Measurements from ENCODE around the gene MEGF8.

The MEGF8 gene

DNA sequence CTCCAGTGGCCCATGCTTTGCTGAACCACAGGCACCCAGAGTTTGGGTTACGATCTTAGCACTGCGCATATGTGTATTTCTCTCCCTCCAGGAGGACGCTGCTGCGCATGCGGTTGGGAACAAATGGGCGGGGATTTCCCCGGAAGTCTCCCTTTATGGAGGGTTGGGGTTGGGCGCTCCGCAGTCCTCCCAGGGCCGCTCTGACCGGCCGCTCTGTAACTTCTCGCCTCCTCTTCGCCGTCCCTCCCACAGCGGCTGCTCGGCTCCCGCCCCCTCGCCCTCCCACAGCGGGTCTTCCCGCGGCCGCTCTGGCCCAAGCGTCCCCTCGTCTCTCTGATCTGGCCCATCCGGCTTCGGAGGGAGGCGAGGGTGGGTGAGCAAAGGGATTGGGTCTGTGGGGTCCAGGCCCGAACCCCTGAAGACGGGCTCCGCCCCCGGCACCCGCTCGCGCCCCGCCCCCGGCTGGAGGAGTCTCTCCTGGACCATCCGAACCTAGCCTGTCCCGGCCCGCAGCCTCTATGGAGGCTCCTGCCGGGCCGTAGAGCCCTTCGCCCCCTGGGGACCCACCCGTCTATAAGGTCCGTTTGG lies at the start of gene MEGF8:
Gene MEGF8 (plus strand): TSS at position 328 of the 588 bp plus-strand sequence. CDS start 609 bp downstream, outside the sequence.
- DNase-seq = peak; percentile 99

DNA sequence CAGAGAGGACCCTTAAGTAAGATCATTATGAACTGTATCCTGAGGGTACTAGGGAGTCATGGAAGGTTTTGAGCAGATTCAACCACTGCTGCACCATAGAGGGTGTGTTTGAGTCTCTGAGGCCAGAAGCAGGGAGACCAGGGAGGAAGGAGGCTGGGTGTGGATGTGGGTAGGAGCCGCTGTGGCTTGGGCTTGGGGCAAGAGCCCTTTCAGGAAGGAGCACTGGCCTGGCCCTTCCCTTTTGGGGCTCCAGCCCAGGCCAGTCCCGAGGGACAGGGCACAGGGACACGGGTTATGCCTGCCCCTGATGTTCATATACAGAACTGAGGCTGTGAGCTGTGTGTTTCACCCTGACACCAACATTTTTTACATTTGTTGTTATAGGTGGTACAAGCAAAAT lies 49.2 kb upstream of the MEGF8 start:
- peak; percentile 27 for DNase-seq

DNA sequence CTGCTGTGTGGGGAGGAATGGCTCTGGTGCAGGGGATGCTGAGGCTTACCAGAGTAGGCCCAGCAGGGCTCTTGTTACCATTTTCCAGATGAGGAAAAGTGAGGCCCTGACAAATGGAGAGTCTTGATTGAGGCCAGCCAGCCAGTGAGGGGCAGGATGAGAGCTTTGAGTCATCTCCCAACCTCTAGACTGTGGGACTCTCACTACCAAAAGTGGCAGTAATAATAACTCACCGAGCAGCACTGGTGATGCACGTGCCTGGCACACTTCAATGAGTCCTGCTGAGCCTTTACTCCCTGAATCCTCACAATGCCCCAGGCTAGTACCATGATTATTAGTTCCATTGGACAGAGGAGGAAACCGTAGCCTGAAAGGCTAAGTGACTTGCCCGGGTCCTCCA lies 48.6 kb upstream of the MEGF8 start:
- no peak for DNase-seq

DNA sequence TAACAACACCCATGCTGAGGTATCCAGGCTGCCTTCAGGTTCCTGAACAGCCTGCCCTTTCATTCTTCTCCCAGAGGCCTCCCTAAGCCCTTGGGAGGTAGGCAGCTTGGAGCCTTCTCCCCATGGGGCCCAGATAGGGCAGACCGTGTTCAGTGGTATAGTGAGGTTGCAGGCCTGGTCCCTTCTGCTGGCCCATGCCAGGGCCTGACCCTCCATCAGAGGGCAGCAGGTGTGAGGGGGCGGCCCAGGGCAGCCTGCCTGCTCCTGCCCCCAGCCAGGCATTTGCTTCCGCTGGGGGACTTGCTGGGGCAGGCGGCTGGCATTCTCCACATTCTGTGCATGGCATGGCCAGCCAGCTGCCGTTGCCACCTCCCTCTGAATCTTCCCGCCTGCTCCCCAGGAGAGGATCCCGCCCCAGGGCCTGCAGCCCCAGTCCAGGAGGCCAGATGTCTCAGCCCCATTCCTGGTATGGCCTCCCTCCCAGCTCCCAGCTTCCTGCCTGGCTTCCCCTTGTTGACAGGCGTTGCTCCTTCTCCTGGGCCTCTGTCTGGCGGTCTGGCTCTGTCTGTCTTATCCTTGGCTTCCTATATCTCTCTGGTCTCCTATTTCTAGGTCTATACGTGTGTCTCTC lies 47.5 kb upstream of the MEGF8 start:
- peak; percentile 75 for DNase-seq

DNA sequence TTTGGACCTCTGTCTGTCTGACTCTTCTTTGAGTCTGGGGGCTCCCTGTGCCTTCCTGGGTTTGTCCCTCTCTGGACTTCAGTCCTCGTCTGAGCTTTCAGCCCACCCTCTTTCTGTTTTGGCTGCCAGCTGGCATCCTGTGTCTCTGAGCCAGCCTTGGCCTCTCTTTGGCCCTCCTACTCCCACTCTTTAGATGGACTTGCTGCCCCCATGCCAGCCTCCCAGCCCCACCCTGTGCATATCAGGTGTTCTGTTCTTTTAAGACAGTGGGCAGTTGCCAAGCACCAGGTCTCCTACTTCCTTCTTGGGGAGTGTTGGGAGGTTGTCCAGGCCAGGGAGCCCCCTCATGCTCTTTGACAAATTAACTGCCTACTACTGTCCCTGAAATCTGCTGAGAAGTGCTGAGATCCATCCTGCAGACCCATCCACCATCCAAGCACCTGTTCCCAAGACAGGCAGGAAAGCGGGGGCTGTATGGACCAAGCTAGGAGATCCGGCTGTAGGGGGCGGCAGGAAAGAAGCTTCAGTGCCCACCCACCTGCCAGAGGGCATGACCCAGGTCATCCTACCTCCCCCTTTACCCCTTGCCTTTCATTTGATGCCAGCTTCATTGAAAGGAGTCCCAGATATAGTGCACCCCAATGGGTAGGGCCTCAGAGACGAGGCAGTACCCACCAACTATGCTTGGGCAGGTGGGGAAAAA lies 46.8 kb upstream of the MEGF8 start:
- peak; percentile 23 for DNase-seq

DNA sequence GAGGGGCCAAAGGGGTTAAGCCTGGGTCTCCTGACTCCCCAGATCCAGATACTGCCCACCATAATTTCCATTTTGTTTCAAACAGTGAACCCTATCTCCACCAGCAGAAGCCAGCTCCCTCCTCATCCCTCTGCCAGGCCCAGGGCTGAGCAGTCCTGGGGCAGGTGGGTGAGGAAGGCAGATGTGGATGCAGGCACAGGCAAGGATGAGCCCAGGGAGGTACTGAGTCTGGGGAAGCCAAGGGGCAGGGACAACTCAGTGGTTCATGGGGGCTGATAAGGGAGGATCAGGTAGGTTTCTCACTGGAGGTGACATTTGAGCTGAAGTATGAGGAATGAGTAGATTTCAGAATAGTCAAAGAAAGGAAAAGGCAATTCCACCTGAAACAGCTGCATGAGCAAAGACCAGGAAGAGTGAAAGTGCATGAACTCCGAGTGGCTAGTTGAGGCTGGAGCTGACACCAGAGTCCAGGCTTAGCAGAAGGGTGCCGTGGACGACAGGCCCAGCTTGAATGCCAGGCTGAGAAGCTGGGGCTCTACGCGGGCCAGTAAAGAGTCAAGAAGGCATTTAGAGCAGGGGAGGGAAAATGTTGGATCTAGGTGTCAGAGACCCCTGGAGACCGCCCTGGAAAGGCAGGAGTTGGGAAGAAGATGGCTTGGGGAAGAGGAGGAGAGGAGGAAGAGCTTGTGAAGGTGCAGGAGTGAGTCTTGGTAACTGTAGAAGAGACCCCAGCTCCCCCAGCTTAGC lies 46.1 kb upstream of the MEGF8 start:
- peak; percentile 32 for DNase-seq

GRCh38 chr19:42279902-42280814 lies 45.3 kb upstream of the MEGF8 start:
- peak; percentile 97 for DNase-seq

- no peak for DNase-seq
Measured at GRCh38 chr19:42280815-42281145, 44.7 kb upstream of the MEGF8 start.

- DNase-seq = peak; percentile 88
Measured at GRCh38 chr19:42281146-42281826, 44.1 kb upstream of the MEGF8 start.

DNA sequence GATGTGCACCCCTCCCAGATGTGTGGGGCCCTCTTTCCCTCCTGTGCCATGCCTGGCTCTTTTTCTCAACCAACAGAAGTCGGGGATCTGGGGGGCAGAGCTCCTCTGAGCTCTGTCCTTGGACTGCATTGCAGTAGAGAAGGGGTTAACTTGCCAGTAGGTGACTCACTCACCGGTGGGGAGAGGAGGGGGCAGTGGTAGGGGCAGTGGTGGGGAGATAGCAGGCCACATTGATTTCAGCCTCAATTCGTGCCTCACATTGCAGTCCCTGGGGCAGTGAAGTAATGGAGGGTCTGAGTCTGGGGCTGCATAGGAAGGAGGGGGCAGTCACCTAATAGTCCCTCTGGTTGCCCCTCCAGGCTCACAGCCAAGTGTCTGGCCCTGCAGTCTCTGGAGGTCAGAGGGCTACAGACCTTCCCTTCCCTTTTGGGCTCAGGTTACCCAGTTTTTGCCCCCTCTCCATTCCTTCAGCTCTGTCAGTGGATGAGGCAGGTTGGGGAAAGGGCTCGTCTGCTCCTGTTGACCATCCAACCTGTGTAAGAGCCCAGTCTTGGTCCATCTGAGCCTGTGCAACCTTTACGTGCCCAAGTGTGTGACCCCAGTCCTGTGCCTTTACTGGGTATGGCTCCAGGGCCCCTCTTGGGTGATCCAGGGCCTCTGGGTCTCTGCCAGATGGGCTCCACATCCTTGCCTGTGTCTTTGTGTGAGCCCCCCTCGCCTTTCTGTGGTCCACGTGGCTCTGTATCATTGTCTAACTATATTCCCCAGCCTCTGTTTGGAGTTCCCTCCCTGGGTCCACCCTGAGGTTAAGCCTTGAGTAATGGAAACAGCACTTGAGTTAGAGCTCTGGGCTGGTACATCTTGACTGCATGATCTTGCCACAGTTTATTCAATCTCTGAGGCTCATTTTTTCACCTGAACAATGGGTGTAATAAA lies 43.3 kb upstream of the MEGF8 start:
- peak; percentile 65 for DNase-seq

- peak; percentile 56 for DNase-seq
Measured at GRCh38 chr19:42282819-42283187, 42.6 kb upstream of the MEGF8 start.

DNA sequence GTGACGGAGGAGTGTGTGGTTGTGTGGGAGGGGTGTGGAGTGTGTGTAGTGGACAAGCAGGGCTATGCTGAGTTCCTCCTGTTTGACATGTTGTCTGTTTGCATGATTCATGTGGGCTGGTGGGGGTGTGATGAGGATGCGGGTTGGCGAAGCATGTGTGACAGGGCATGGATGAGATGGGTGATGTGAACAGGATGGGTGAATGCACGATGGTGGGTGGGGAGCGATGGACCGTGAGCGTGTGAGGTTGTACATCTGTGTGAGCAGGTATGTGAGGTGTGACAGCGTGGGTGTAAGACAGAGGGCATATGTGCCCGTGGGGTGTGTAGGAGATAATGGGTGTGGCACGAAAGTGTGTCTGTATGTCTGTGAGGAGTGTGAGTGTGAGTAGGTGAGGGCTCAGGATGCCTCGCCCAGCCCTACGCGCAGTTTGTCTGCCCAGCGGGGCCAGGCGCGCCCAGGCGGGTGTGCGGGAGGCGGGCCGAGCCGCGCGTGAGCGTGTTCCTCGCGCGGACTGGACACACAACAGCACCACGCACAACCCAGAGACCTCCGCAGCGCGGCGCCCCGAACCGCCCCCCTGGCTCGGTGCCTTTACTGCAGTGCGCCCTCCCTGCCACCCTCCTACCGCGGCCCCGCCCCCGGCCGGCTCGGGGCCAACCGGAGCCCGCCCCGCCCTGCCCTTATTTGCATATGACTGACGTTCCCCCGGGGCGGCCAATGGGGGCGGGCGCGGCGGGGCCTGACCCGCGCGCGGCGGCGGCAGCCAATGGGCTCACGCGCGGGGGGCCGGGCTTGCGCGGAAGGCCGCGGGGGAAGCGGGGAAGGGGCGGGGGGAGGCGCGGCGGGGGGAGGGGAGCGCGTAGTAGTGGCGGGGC lies 42.0 kb upstream of the MEGF8 start:
- DNase-seq = peak; percentile 98

DNA sequence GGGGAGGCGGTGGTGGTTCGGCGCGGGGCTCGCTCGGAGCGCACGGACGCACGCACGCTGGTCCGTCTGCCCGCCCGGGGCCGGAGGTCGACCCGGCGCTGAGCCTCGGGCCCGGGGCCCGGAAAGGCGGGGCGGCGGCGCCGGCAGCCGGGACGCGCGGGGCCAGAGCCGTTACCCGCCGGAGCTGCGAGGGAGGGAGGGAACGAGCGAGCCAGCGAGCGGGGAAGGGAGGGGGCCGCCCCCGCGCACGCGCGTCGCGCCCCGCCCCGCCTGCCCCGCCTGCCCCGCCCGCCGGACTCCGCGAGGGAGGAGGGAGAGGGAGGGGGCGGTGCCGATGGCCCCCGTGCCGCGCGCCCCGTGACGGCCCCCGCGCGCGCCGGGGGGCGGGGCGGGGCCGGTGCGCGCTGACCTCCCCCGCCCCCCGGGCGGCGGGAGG lies 41.4 kb upstream of the MEGF8 start:
- peak; percentile 91 for DNase-seq

- DNase-seq = peak; percentile 60
Measured at GRCh38 chr19:42284591-42285341, 40.7 kb upstream of the MEGF8 start.

DNA sequence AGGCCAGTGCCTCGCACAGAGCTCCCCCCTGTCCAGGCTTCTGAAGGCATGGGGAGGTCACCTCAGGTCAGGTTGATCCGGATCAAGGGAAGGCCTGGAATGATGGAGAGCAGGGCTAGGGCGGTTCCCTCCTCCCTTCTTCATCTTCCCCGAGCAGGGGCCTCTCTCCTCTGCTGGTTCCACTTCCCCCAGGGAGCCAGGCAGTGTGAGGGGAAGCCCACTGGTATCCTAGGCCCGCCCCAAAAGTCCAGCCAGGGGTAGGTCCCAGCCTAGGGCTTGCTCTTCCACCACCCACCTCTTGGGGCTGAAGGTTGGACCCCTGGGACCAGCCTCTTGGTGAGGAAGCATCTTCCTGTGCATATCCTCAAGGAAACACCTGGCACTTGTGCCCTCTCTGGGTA lies 39.9 kb upstream of the MEGF8 start:
- DNase-seq = peak; percentile 64

DNA sequence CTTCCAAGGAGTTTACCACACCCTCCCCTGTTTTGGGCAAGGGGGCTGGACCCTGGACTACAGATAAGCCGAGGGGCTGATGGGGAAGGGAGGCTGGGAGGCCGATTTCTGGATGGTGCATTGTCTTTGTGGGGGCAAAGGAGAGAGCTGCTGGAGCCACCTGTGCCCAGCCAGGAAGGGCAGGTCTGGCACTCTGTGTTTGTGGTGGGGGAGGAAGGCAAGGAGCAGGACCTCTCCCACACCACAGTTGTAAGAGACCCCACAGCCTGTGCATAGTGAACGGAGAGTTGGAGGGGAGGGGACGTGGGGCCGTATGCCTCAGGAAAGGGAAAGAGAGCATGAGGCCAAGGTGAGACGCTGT lies 39.5 kb upstream of the MEGF8 start:
- no peak for DNase-seq

GRCh38 chr19:42286349-42287016 lies 39.0 kb upstream of the MEGF8 start:
- DNase-seq = peak; percentile 65

All from left hindlimb (tissue), 1 donor.